ENCODE results near the gene CTNNA2. TPM values are rescaled to one million over a fixed set of nuclear protein-coding genes. Genes with fewer than 3 reads are reported as not detected.

Gene CTNNA2
- total RNA-seq, 1 donor from 2014 or later = 2.9 TPM

GRCh38 chr2:79936715-79937114 lies 423.9 kb downstream of the CTNNA2 start:
- H3K9me3 ChIP-seq = no peaks in the 10 kb centered on the region
- TF ChIP-seq POLR2A (IDR thresholded peaks at IDR 0.05) (no peak), CTCF (IDR thresholded peaks at IDR 0.05) (no peak), POLR2AphosphoS5 (IDR thresholded peaks at IDR 0.05; ENCODE audit: insufficient read depth in 1 of 2, low read depth in 1 of 2) (no peak)
- no peaks in the 10 kb centered on the region for H3K27me3 ChIP-seq
- intact Hi-C loops (cut with DNase I) = no loop called here
- H3K4me1 ChIP-seq = no peaks in the 10 kb centered on the region
- DNase-seq (ENCODE audit: extremely low spot score in 2 of 2) = no peak
- no peak overlapping the region for H3K27ac ChIP-seq
- no peak overlapping the region for H3K4me3 ChIP-seq
- H3K36me3 ChIP-seq = no peaks in the 10 kb centered on the region

GRCh38 chr2:79938648-79939047 lies 425.8 kb downstream of the CTNNA2 start:
- no peak for DNase-seq (ENCODE audit: extremely low spot score in 2 of 2)
- Histone ChIP-seq H3K27me3 (no peaks in the 10 kb centered on the region), H3K4me3 (no peak overlapping the region), H3K36me3 (no peaks in the 10 kb centered on the region), H3K9me3 (no peaks in the 10 kb centered on the region), H3K27ac (no peak overlapping the region), H3K4me1 (no peaks in the 10 kb centered on the region)
- intact Hi-C loops (cut with DNase I) = no loop called here
- TF ChIP-seq CTCF (IDR thresholded peaks at IDR 0.05) = no peak
- TF ChIP-seq POLR2AphosphoS5 (IDR thresholded peaks at IDR 0.05; ENCODE audit: insufficient read depth in 1 of 2, low read depth in 1 of 2) = no peak
- no peak for TF ChIP-seq POLR2A (IDR thresholded peaks at IDR 0.05)

- Histone ChIP-seq H3K27me3 (no peaks in the 10 kb centered on the region), H3K4me1 (no peaks in the 10 kb centered on the region), H3K4me3 (no peak overlapping the region), H3K9me3 (no peaks in the 10 kb centered on the region), H3K27ac (no peak overlapping the region), H3K36me3 (no peaks in the 10 kb centered on the region)
- no peak for TF ChIP-seq POLR2AphosphoS5 (IDR thresholded peaks at IDR 0.05; ENCODE audit: insufficient read depth in 1 of 2, low read depth in 1 of 2)
- no peak for TF ChIP-seq POLR2A (IDR thresholded peaks at IDR 0.05)
- TF ChIP-seq CTCF (IDR thresholded peaks at IDR 0.05) = no peak
- no peak for DNase-seq (ENCODE audit: extremely low spot score in 2 of 2)
- intact Hi-C loops (cut with DNase I) = no loop called here
These were observed 427.5 kb downstream of the CTNNA2 start for GRCh38 chr2:79940364-79940763.

- intact Hi-C loops (cut with DNase I) = no loop called here
- DNase-seq (ENCODE audit: extremely low spot score in 2 of 2) = no peak
- Histone ChIP-seq H3K36me3 (no peaks in the 10 kb centered on the region), H3K9me3 (no peaks in the 10 kb centered on the region), H3K4me1 (no peaks in the 10 kb centered on the region), H3K27ac (no peak overlapping the region), H3K4me3 (no peak overlapping the region), H3K27me3 (no peaks in the 10 kb centered on the region)
- TF ChIP-seq CTCF (IDR thresholded peaks at IDR 0.05) = no peak
- no peak for TF ChIP-seq POLR2AphosphoS5 (IDR thresholded peaks at IDR 0.05; ENCODE audit: insufficient read depth in 1 of 2, low read depth in 1 of 2)
- no peak for TF ChIP-seq POLR2A (IDR thresholded peaks at IDR 0.05)
These were observed 428.3 kb downstream of the CTNNA2 start for GRCh38 chr2:79941179-79941578.

GRCh38 chr2:79944205-79944604 lies 431.4 kb downstream of the CTNNA2 start:
- intact Hi-C loops (cut with DNase I) = no loop called here
- Histone ChIP-seq H3K4me3 (no peak overlapping the region), H3K27me3 (no peaks in the 10 kb centered on the region), H3K4me1 (no peaks in the 10 kb centered on the region), H3K36me3 (no peaks in the 10 kb centered on the region), H3K27ac (no peak overlapping the region), H3K9me3 (no peaks in the 10 kb centered on the region)
- TF ChIP-seq POLR2AphosphoS5 (IDR thresholded peaks at IDR 0.05; ENCODE audit: insufficient read depth in 1 of 2, low read depth in 1 of 2) (no peak), CTCF (IDR thresholded peaks at IDR 0.05) (no peak), POLR2A (IDR thresholded peaks at IDR 0.05) (no peak)
- DNase-seq (ENCODE audit: extremely low spot score in 2 of 2) = no peak

Data from vagina (tissue), 2 donors.